ENCODE data around the gene PTPRG. TPM values are rescaled to one million over a fixed set of nuclear protein-coding genes. Genes with fewer than 3 reads are reported as not detected.

PTPRG gene
- total and polyA plus RNA-seq, 11 donors: 8.0 to 48.5 (median 35.4) TPM

DNA sequence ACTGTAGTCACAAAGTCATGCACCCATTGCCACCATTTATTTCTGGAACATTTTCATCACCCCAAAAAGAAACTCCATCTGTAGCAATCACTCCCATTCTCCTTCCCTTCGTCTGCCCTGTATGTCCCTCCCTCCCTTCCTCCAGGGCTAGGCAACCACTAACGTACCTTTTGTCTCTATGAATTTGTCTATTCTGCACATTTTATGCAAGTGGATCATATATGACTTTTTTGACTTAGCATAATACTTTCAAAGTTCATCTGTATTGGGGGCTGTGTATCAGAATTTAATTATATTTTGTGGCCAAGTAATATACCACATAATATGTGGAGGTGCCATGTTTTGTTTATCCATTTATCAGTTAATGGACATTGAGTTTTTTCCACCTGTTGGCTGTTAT is 610.4 kb downstream of the PTPRG start:
- H3K27me3 ChIP-seq: no peaks in the 10 kb centered on the region
- H3K9me3 ChIP-seq: peaks cover 0 to 7% (median 0%) of the 10 kb centered on the region in 12 donors
- TF ChIP-seq POLR2A (IDR thresholded peaks at IDR 0.05): no peak
- TF ChIP-seq, protein P1, sequence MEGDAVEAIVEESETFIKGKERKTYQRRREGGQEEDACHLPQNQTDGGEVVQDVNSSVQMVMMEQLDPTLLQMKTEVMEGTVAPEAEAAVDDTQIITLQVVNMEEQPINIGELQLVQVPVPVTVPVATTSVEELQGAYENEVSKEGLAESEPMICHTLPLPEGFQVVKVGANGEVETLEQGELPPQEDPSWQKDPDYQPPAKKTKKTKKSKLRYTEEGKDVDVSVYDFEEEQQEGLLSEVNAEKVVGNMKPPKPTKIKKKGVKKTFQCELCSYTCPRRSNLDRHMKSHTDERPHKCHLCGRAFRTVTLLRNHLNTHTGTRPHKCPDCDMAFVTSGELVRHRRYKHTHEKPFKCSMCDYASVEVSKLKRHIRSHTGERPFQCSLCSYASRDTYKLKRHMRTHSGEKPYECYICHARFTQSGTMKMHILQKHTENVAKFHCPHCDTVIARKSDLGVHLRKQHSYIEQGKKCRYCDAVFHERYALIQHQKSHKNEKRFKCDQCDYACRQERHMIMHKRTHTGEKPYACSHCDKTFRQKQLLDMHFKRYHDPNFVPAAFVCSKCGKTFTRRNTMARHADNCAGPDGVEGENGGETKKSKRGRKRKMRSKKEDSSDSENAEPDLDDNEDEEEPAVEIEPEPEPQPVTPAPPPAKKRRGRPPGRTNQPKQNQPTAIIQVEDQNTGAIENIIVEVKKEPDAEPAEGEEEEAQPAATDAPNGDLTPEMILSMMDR (IDR thresholded peaks at IDR 0.05): no peak
- DNase-seq: no peak
- H3K4me3 ChIP-seq: no peak overlapping the region
- intact Hi-C loops (cut with DNase I): no loop called here
- peaks cover 0 to 54% (median 19%) of the 10 kb centered on the region in 12 donors for H3K4me1 ChIP-seq
- peaks cover 0 to 9% (median 0%) of the 10 kb centered on the region in 9 donors for H3K36me3 ChIP-seq
- ATAC-seq: no peak
- WGBS, 4 donors: 76 to 84% (median 82%) methylated on average over 2 of the region's 2 CpGs
- H3K27ac ChIP-seq: no peak overlapping the region

DNA sequence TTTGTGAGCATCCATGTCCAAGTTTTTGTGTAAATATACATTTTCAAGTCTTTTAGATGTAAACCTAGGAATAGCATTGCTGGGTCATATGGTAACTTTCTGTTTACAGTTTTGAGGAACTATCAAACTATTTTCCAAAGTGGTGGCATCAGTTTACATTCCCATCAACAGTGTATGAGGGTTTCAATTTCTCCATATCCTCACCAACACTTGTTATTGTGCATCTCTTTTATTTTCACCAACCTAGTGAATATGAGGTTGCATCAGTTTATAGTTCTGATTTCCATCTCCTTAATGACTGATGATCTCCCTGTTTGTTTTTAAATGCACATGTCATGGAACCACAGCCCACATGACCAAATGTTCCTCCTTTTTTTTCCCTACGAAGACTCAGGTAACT is 610.8 kb downstream of the PTPRG start:
- H3K36me3 ChIP-seq: peaks cover 0 to 9% (median 0%) of the 10 kb centered on the region in 9 donors
- H3K4me3 ChIP-seq: no peak overlapping the region
- peaks cover 0 to 7% (median 0%) of the 10 kb centered on the region in 12 donors for H3K9me3 ChIP-seq
- intact Hi-C loops (cut with DNase I): no loop called here
- no peak for TF ChIP-seq POLR2A (IDR thresholded peaks at IDR 0.05)
- TF ChIP-seq, protein P1 (IDR thresholded peaks at IDR 0.05): no peak
- DNase-seq (no peak), ATAC-seq (no peak)
- 89 to 97% (median 94%) methylated on average over 1 of the region's 1 CpG for WGBS, 4 donors
- H3K27ac ChIP-seq: no peak overlapping the region
- H3K27me3 ChIP-seq: no peaks in the 10 kb centered on the region
- H3K4me1 ChIP-seq: peaks cover 0 to 49% (median 19%) of the 10 kb centered on the region in 12 donors

GRCh38 chr3:62173939-62174515 is 612.7 kb downstream of the PTPRG start:
- no peak overlapping the region for H3K27ac ChIP-seq
- H3K27me3 ChIP-seq: no peaks in the 10 kb centered on the region
- no peak overlapping the region for H3K4me3 ChIP-seq
- WGBS, 4 donors: 52 to 64% (median 54%) methylated on average over 7 of the region's 7 CpGs
- H3K36me3 ChIP-seq: no peaks in the 10 kb centered on the region
- H3K9me3 ChIP-seq: peaks cover 0 to 7% (median 0%) of the 10 kb centered on the region in 12 donors
- TF ChIP-seq, protein P1 (IDR thresholded peaks at IDR 0.05): no peak
- TF ChIP-seq POLR2A (IDR thresholded peaks at IDR 0.05): no peak
- DNase-seq (no peak), ATAC-seq (no peak)
- intact Hi-C loops (cut with DNase I): no loop called here
- H3K4me1 ChIP-seq: peaks cover 0 to 37% (median 17%) of the 10 kb centered on the region in 12 donors

GRCh38 chr3:62175161-62175560 is 613.8 kb downstream of the PTPRG start:
- Histone ChIP-seq H3K4me1 (peaks cover 0 to 41% (median 20%) of the 10 kb centered on the region in 12 donors), H3K27me3 (no peaks in the 10 kb centered on the region), H3K36me3 (no peaks in the 10 kb centered on the region), H3K4me3 (no peak overlapping the region), H3K9me3 (peaks cover 0 to 7% (median 0%) of the 10 kb centered on the region in 12 donors), H3K27ac (no peak overlapping the region)
- intact Hi-C loops (cut with DNase I): loop anchor here in 1 of 10 donors (5.0 kb wide), 1 partner anchor 33 kb away; no protein-coding TSS in a partner anchor
- DNase-seq (no peak), ATAC-seq (no peak)
- TF ChIP-seq POLR2A (IDR thresholded peaks at IDR 0.05): no peak
- TF ChIP-seq, protein P1 (IDR thresholded peaks at IDR 0.05): no peak
- WGBS, 4 donors: 79 to 97% (median 94%) methylated on average over 6 of the region's 6 CpGs
